HG03457 (cell line): Measurements from ENCODE around the gene PSME1.
"Not testable (repeated sequence)": the region's sequence is repeated elsewhere in the genome, so short reads cannot be mapped to it uniquely, and the experiment has no call there.

Experiments used
- ATAC-seq: cut with Tn5 transposase; IDR thresholded peaks from one replicate; pipeline ENCODE4 v1.9.1; 2021; ENCODE audit warnings: moderate number of reproducible peaks; ENCODE audit not compliant: unreplicated experiment

PSME1 gene

DNA sequence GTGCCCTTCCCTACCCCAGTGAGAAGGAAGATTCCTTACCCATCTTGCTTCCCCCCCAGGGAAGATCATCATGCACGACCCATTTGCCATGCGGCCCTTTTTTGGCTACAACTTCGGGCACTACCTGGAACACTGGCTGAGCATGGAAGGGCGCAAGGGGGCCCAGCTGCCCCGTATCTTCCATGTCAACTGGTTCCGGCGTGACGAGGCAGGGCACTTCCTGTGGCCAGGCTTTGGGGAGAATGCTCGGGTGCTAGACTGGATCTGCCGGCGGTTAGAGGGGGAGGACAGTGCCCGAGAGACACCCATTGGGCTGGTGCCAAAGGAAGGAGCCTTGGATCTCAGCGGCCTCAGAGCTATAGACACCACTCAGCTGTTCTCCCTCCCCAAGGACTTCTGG lies 32.5 kb upstream of the PSME1 start:
- no peak for ATAC-seq

- not testable (repeated sequence) for ATAC-seq
Observed at GRCh38 chr14:24105609-24106239, 30.3 kb upstream of the PSME1 start.

DNA sequence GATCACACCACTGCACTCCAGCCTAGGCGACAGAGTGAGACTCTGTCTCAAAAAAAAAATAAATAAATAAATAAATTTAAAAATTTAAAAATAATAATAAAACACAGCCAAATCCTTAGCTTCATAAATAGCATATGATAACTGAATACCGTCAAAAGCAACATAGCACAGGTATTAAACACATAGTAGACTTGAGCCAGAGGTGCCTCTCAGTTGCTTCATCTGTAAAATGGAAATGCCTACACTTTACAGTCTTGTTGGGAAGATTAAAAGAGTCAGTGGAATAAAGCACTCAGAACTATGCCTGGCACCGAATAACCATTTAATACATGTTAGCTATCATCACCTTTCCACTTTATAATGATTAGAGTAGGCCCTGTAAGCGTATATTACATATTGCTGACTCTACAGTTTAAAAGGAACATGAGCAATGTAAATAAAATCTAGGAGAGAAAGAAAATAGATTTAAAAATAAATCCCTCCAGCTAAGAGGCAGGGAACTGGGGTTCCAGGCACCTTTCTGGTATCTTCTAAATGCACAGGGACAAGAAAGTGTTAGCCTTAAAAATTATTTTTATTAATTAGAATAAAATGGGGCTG lies 29.2 kb upstream of the PSME1 start:
- ATAC-seq, result no peak

DNA sequence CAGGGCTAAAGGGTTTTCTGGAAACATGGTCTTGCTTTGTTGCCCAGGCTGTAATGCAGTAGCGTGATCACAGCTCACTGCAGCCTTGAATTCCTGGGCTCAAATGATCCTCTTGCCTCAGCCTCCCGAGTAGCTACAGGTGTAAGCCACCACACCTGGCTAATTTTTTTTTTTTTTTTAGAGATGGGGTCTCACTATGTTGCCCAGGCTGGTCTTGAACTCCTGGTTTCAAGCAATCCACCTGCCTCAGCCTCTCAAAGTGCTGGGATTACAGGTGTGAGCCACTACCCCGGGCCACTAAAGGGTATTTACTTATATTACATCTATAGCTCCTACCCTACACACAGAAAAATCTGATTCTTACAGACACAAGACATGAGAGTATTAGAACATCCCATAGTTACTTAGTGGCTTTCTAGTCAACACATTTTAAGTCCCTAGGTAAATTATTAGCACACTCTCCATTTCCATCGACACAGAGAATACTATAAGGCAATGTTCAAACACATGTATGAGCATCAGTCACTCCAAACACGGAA lies 27.6 kb upstream of the PSME1 start:
- ATAC-seq, result no peak

GRCh38 chr14:24110060-24110459 lies 25.9 kb upstream of the PSME1 start:
- no peak for ATAC-seq

- no peak for ATAC-seq
Observed at GRCh38 chr14:24110523-24110922, 25.5 kb upstream of the PSME1 start.

GRCh38 chr14:24113379-24113800 lies 22.6 kb upstream of the PSME1 start:
- ATAC-seq, result no peak

GRCh38 chr14:24113801-24114531 lies 22.0 kb upstream of the PSME1 start:
- ATAC-seq, result peak; percentile 22

DNA sequence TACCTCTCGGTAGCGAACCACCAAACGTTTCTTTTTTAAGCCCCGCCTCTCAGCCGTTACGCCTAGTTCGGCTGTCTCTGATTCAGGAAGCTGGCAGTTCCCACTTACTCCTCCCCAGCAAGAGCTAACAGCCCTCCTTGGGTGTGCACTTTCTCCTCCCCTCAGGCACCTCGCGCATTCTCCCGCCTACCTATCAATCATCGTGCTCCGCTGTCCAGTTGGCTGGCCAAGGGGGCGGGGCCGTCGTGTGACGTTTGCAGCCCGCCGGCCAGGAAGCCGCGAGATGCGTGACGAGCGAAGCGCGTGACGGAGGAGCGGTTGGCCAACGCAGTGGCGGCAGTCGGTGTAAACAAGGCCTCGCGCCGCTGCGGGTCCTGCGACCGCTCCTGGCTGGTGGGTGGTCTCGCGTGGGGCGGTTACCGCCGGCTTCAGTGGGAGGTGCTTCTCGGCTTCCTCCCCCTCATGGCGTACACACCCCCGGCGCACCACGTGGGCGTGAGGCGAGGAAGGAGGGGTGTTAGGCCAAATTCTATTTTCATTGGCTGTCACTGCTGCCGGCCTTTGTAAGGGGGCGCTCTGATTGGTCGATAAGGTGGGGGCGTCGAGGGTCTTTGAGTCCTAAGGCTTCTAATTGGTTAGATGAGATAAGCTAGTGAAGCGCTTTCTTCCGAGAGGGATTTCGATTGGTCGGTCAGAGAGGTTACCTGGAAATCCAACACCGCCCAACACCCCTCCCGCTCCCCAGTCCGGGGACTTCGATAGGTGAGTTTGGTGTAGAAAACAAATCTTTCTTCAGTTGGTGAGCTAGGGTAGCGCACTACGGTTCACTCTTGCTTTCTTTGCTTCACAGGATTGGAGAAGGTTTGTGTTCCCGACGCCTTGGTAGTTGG lies 21.2 kb upstream of the PSME1 start, which contains the start of the genes DCAF11 and NRL:
Gene DCAF11, plus strand, starts transcription at position 246 of the 890 bp plus-strand sequence. CDS start 818 bp downstream, outside the sequence.
Gene NRL, minus strand, starts transcription at position 418 of the 890 bp plus-strand sequence. CDS start 32,101 bp downstream, outside the sequence.
- peak; percentile 69 for ATAC-seq

DNA sequence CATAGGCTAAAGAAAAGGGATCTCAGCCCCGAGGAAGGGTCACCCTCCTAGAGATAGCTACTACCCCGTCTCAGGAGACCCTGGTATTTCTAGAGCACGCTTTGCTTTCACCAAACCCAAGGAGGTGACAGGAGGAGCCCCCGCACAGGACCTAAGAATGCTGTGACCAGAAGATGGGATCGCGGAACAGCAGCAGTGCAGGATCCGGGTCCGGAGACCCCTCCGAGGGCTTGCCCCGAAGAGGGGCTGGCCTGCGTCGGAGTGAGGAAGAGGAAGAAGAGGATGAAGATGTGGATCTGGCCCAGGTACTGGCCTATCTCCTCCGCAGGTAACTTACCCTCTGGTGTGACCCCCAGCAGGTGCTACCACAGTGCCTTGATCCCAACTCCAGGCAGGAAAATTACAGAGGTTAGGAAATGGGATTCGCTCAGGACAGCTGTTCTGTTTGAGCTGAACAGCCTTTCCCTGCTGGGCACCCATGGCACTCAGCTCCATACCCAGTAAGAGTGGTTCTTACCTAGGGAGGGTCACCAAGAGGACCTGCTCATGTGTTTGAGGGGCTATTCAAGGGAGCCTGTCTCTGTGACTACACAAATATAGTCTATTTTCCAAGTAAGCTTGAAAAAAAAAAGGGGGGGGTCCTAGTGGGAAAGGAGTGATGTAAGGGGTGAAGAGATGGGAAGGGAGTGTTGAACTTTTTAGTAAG lies 20.4 kb upstream of the PSME1 start:
- ATAC-seq, result no peak

GRCh38 chr14:24116128-24116814 lies 19.7 kb upstream of the PSME1 start:
- ATAC-seq, result no peak

GRCh38 chr14:24117179-24117578 lies 18.8 kb upstream of the PSME1 start:
- ATAC-seq, result no peak

- no peak for ATAC-seq
Observed at GRCh38 chr14:24119691-24120090, 16.3 kb upstream of the PSME1 start.

DNA sequence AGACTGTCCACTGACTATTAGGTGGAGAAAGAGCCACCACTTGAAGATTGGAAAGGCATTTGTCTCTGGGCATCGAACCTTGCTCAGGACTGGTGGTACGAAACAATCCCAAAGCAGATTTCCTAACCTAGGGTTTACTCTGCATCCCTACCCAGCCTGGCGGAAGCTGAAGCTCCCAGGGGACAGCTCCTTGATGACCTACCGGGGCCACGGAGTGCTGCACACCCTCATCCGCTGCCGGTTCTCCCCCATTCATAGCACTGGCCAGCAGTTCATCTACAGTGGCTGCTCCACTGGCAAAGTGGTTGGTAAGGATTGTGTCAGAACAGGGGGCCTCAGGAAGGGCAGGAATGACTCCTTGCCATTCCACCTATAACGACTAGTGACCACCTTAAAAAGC lies 14.8 kb upstream of the PSME1 start:
- no peak for ATAC-seq

DNA sequence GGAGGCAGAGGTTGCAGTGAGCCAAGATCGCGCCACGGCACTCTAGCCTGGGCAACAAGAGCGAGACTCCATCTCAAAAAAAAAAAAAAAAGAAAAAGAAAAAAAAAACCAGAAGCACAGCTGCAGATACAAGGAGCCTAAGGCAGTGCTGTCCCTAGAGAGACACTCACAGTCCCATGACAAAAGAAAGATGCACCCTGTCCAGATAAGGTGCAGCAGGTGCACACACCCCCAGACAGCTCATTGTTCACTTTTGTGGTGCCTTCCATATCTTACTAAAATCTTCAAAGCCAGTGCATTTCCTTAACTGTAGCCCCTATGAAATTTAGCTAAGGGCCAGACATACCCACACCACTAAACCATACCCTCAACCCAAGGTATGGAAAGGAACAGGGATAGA lies 13.6 kb upstream of the PSME1 start:
- ATAC-seq, result no peak

DNA sequence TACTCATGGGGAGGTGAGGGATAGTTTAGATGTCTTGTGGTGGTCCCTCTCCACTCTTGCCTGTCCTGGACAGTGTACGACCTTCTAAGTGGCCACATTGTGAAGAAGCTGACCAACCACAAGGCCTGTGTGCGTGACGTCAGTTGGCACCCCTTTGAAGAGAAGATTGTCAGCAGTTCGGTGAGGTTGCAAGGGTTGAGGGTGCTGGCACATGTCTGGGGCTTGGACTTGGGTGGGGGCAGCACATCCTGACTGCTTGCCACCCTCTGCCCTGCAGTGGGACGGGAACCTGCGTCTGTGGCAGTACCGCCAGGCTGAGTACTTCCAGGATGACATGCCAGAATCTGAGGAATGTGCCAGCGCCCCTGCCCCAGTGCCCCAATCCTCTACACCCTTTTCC lies 13.1 kb upstream of the PSME1 start:
- ATAC-seq, result no peak

DNA sequence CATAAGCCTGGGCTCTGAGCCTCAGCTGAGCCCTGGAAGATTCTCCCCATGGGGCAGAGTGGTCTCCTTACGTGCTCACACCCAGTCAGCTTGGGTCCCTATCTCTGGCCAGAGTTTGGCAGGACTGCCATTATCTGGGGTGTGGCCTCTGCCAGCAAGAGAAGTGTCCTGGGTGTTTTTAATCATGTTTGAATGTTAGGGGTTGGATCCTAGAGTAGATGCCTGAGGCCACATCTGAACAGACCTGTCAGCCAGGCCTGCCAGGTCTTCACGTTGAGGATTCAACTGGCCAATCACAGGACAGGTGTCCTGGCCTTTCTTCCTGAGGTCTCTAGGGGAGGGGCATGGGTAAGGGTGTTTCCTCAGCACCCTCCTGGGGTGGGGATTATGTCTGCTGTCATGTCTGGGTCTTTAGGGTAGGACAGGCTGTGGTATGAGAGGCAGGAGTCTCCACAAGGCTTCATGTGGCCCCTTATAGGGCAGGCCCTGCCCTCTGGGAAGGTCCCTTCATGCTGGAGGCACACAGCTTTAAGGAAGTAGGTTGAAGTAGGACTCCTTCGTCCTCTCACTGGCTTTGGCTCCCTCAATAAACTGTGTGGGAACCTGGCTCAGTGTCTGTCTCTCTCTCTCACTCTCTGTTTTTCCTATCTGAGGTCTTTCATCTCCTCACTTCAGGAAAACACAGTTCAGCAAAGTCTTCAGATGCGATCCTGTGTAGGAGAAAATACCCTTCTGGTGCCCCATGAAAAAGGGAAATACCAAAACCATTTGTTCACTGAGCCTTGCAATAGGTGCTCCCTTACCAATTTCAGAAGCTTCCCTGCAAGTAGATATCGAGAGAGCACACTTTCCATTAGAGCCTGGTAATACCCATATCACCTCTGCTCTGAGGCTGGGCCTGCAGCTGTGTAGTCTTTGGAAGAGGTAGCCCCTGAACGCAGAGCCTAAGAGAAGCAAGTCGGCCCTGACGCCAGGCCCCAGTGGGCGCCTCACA lies 12.3 kb upstream of the PSME1 start:
- no peak for ATAC-seq

DNA sequence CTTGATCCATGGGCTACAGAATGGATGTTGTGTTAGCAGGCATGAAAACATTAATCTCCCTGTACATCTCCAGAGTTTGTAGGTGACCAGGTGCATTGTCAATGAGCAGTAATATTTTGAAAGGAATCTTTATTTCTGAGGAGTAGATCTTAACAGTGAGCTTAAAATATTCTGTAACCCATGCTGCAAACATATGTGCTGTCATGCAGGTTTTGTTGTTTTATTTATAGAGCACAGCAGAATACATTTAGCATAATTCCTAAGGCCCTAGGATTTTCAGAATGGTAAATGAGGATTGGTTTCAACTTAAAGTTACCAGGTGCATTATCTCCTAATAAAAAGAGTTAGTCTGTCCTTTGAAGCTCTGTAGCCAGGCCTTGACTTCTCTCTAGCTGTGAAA lies 9.1 kb upstream of the PSME1 start:
- no peak for ATAC-seq
